GM18870 (cell line): ENCODE data around the gene AGAP4.
"Not testable (repeated sequence)": the region's sequence is repeated elsewhere in the genome, so short reads cannot be mapped to it uniquely, and the experiment has no call there.

Experiments
- ATAC-seq: cut with Tn5 transposase; IDR thresholded peaks from one replicate; pipeline ENCODE4 v1.9.1; 2021; ENCODE audit warnings: moderate library complexity; ENCODE audit not compliant: unreplicated experiment

AGAP4 gene

DNA sequence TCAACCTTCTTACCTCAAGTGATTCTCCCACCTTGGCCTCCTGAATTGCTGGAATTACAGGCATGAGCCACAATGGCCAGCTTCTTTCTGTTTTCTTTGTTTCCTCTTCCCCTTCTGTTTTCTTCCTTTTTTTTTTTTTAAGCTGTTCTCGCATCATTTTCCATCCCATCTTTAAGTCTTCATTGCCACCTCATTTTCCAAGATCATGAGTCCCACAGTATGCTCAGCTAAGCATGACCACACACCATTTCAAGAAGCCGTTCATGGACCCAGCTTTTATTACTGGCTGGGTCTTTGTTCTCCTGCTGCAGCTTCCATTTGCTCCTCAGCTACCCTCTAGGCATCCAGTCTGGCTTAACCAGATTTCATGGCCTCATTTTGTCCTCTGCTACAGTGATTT, 52.5 kb downstream of the AGAP4 start:
- not testable (repeated sequence) for ATAC-seq

DNA sequence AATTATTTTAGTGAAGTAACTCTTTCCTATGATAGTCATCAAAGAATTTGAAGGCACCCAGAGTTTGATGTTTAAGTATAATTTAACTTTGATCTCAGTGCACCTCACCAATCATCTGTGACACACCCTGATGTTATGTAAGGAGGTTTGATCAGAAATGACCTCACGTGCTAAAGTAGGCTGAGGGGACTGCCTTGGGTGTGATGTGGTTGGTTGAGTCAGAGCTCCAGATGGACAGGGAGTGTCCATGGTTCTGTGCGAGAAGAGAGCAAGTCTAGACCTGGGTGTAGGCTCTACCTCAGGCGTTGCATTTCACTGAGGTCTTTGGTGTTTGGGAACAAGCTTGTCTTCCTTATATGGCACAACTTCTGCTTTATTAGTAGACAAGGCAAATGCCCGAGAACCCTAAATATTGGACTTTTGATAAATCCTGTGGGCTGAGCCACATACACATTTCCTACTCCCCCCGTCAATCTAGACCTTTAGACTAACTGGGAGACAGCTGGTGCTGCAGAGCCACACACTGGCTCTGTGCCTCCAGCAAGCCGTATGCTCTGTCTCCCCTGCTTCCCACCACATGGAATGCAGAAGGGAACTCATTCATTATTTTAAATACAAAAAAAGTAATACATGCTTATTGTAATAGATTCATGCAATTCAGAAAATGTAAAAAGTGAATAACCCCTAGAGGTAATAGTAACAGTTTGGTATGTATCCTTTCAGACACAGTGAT, 56.4 kb downstream of the AGAP4 start:
- not testable (repeated sequence) for ATAC-seq

DNA sequence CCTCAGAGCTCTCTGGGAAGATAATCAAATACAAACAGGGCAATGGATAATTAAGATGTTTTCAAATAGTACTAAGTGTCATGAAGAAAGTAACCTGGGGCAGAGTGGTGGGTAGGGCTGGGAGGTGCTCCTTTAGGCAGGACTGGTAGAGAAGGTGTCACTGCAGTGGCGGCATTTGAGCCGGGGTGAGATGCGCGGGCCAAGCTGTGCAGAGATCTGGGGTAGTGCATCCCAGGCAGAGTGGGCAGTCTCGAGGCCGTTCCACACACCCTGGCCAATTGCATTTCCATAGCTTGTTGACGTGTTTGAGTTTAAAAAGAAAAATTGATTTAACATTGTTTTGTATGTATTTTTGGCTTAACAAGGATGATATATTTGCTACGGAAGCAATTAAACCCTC, 57.3 kb downstream of the AGAP4 start:
- ATAC-seq: not testable (repeated sequence)

DNA sequence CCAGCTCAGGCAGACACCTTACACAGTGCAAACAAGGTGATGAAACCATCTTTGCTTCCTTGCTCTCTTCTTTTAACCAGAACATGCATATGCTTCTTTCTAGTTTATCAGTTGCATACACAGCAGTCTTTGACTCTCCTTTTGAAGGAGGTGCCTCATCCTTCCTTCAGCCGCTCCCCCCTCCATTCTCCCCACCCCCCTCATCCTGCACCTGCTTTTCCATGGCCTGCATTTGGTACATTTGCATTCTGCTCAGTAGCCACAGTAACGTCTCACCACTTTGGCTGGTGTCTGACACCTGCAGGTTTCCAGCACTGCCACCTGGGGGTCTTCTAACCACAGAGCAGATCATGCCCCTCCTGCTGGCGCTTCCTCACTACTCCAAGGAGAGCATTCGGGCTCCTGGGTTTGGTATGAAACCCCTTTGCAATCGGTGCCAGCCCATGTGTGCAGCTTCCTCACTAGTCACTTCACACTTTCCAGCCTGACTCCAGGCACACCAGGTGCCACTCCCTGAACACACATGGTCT, 60.0 kb downstream of the AGAP4 start:
- not testable (repeated sequence) for ATAC-seq

DNA sequence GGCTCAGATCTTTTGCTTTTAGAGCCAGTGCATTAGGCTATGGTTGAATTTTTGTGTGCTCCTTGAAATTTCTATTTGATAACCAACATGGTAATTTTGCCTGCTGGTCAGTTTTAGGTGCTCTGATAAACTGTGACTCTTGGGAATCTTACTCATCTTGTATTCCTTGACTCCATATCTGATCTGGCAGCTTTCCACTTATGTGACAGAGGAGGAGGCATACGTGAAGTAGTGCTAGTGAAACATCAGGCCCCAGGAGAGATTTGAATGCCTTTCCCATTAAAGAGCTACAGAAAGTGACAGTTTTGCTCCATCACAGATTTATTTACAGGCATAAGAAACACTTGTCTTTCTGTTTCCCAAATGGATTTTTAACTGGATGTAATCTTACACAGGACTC, 61.1 kb downstream of the AGAP4 start:
- ATAC-seq: not testable (repeated sequence)
